ENCODE results near the gene RNF150.
"Not testable (repeated sequence)": the region's sequence is repeated elsewhere in the genome, so short reads cannot be mapped to it uniquely, and the experiment has no call there.

The RNF150 gene

DNA sequence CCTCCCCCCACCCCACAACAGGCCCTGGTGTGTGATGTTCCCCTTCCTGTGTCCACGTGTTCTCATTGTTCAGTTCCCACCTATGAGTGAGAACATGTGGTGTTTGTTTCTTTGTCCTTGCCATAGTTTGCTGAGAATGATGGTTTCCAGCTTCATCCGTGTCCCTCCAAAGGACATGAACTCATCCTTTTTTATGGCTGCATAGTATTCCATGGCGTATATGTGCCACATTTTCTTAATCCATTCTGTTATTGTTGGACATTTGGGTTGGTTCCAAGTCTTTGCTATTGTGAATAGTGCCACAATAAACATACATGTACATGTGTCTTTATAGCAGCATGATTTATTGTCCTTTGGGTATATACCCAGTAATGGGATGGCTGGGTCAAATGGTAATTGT, 312.7 kb downstream of the RNF150 start:
- DNase-seq (ENCODE audit: low read depth, low spot score) = not testable (repeated sequence)

DNA sequence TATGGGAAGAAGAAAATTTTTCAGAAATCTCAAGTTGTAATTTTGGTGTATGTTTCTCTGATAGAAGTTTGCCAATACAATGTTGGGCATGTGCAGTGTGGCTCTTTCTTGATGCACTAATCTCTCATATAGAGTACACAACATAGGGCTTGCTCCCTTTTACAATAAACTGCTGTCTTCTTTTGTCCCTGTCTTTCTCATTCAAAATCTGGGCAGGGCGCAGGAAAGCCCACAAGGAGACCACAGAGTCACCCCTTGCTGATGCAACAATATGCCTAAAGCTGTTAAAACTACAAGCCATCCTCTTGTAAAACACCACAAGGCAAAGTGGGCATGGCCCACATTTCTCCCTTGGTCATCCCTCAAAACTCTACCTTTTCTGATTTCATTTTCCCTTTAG, 313.7 kb downstream of the RNF150 start:
- DNase-seq (ENCODE audit: low read depth, low spot score) = no peak

DNA sequence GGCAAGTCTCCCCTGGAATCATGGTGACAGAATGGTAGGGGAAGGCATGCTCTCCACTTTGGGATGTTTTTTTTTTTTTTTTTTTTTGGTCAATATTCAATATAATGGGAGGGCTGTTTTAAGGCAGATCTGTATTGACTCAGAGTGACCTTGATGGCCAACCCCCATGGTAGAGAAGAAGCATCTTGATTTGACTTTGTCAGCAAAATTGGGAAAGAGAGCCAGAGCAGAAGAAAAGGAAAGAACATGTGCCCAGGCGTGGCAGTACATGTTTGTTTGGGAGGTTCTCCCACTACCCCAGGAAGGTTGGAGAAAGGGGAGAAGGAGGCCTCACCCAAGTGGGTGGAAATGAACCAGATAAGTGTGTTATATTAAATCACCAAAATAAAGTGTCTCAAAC, 314.8 kb downstream of the RNF150 start:
- no peak for DNase-seq (ENCODE audit: low read depth, low spot score)

DNA sequence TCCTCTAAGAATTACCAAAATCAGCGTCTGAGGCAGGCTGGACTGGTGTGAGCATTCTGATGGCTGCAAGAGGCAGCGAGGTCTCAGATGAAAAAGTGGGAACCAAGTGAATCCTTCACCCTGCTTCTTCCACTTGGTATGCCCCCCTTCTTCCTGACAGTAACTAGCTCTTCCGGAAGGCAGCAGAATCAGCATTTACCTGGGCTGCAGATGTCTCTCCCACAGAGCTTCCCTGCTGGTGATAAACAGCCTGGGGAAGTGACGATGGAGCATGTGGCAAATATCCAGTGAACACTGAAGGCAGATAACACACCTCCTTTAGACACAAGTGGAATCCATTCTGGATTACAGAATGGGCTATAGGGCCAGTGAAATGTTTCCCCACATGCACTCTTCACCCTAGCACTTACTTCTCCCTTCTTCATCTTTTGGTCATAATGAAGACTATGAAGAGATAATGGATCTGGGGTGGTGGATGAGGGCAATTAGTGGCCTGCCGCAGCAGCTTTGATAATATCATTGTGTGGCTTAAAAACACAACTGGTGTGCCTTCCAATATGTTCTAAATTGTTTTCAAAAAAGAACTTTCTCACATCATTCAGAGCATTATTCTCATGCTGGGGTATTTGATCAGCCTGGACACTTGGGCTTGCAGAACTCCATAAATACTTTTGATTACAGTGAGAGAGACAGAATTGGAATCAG, 316.3 kb downstream of the RNF150 start:
- DNase-seq (ENCODE audit: low read depth, low spot score) = no peak

DNA sequence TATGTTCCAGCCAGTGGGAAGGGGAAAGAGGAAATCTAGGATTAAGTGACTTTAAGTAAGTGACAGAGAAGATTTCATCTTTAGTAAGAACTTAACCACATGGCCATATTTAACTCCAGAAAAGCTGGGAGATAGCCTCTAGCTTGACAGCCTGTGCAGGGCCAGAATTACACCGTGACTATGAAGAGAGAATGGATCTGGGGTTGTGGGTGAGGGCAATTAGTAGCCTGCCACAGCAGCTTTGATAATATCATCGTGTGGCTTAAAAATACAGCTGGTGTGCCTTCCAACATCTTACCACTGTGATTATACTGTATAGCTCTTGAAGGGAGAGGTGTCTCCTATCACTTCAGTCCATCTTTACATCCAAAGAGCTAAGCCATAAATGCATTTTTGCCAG, 319.5 kb downstream of the RNF150 start:
- DNase-seq (ENCODE audit: low read depth, low spot score) = no peak

DNA sequence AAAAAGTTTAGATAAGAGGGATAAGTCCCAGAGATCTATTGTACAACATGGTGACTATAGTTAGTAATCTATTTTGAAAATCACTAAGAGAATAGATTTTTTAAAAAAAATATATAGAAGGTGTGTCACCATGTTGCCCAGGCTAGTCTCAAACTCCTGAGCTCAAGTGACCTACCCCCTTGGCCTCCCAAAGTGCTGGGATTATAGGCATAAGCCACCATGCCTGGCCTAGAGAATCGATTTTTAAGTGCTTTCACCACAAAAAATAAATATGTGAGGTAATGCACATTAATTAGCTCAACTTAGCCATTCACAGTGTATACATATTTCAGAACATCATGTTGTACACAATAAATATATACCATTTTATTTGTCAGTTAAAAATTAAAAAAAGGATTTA, 320.4 kb downstream of the RNF150 start:
- DNase-seq (ENCODE audit: low read depth, low spot score) = no peak

DNA sequence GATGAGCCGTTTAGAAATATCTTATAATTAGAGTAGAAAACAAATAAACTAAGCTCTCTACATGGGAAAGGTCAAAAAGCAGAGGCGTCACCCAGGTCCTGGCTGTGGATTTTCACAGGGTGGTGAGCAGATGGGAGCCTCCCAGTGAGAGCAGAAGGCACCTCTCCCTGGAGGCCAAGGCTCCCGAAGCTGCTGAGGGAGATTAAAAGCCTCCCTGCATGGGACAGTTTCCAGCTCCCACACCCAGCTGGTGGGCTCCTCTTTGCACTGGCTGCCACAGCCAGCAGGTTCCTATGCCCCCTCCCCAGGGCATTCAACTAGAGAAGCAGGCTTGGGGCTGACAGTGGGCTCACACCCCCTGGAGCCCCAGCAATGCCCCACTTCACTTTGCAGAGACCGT, 321.8 kb downstream of the RNF150 start:
- DNase-seq (ENCODE audit: low read depth, low spot score) = no peak

DNA sequence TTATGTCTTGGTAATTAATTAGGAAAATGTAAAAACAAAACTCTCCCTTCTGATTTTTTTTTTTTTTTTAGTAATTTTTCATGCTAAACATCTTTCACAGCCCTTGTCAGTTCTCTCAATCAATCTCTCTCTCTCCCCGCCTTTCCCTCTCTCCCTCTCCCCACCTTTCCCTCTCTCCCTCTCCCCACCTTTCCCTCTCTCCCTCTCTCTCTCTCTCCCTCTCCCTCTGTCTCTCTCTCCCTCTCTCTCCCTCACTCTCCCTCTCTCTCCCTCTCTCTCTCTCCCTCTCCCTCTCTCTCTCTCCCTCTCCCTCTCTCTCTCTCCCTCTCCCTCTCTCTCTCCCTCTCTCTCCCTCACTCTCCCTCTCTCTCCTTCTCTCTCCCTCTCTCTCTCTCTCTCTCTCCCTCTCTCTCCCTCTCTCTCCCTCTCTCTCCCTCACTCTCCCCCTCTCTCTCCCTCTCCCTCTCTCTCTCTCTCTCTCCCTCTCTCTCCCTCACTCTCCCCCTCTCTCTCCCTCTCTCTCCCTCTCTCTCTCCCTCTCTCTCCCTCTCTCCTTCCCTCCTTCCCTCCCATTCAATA, 322.6 kb downstream of the RNF150 start:
- DNase-seq (ENCODE audit: low read depth, low spot score) = not testable (repeated sequence)

All from smooth muscle cell of the brain vasculature (primary cell).